Coronary artery (tissue), 2 donors: ENCODE data around the gene ITGB4.

Experiments used
- DNase-seq: peaks from one replicate; pipeline ENCODE4 v3.0.0-alpha.2; 2017; ENCODE audit warnings: low spot score
- H3K27ac ChIP-seq, 2 donors: fragments of 200-600 bp; sonication (generic); one replicate each; pipeline ENCODE4 v1.5.1; 2016 to 2019
- H3K4me3 ChIP-seq: fragments of 200-600 bp; sonication (generic); 2 replicates; pipeline ENCODE4 v1.5.1; 2016; ENCODE audit warnings: mild to moderate bottlenecking, moderate library complexity
- CTCF ChIP-seq: fragments of 200-600 bp; sonication (generic); IDR thresholded peaks from one replicate; pipeline ENCODE4 v1.5.1; 2019; ENCODE audit warnings: antibody characterized with exemption

Gene ITGB4

DNA sequence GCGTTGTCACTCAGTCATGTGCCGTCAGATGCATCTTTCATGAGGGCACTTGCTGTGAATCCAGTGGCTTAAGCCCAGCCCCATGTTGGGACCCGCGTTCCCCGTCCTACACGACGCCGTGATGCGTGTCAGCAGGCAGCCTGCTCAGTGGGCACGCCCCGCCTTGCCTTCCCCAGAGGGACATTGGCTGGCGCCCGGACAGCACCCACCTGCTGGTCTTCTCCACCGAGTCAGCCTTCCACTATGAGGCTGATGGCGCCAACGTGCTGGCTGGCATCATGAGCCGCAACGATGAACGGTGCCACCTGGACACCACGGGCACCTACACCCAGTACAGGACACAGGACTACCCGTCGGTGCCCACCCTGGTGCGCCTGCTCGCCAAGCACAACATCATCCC, 8.8 kb downstream of the ITGB4 start:
- no peak for TF ChIP-seq CTCF
- no peak overlapping the region for H3K27ac ChIP-seq
- no peak for DNase-seq
- H3K4me3 ChIP-seq = no peak overlapping the region

DNA sequence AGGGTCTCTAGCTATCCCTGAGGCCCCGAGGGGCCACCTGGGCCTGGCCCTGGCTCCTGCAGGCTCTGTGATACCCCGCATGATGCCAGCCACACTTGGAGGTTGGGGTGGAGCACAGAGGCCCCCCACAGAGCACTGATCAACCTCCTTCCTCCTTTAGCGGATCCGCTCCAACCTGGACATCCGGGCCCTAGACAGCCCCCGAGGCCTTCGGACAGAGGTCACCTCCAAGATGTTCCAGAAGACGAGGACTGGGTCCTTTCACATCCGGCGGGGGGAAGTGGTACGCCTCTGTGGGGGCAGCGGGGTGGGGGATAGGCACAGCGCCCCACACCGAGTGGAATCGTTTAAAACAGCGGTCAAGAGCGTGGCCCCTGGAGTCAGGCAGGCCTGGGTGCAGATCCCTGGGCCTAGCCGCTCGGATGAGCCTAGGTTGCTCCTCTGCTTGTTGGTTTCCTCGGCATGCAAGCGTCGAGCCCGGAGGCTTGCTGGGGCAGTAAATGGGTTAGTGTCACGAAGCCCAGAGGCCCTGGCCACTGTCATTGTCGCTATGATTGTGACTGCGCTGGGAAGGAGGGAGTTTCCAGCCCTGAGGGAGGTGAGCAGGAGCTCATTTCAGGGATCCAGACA, 9.9 kb downstream of the ITGB4 start:
- no peak for TF ChIP-seq CTCF
- DNase-seq = no peak
- no peak overlapping the region for H3K27ac ChIP-seq
- no peak overlapping the region for H3K4me3 ChIP-seq

DNA sequence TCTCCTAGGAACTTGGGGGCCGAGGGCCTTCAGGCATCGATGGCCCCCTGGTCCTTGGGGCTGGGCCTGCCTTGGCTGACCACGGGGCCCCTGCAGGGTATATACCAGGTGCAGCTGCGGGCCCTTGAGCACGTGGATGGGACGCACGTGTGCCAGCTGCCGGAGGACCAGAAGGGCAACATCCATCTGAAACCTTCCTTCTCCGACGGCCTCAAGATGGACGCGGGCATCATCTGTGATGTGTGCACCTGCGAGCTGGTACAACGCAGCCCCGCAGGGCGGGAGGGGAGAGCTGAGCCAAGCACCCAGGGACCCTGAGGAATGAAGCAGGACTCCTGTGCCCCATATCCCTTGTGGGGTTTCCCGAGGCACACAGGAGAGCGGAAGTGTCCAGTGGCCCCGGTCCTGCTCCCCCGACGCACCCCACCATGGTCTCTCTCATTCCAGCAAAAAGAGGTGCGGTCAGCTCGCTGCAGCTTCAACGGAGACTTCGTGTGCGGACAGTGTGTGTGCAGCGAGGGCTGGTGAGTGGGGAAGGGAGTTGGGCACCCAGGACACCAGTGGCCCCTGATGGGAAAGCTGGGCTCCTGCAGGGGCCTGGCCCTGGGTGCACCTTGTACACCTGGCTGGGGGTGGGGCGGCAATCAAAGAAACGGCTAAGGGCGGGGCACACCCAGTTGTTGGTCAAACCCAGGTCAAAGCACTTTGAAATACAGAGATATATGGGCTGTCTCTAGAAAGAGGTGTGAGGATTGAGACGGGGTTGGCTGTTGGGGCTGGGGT, 10.6 kb downstream of the ITGB4 start:
- Histone ChIP-seq H3K4me3 (no peak overlapping the region), H3K27ac (no peak overlapping the region)
- no peak for TF ChIP-seq CTCF
- DNase-seq = no peak

GRCh38 chr17:75733471-75733870, 12.2 kb downstream of the ITGB4 start:
- Histone ChIP-seq H3K27ac (no peak overlapping the region), H3K4me3 (no peak overlapping the region)
- no peak for DNase-seq
- TF ChIP-seq CTCF = no peak

DNA sequence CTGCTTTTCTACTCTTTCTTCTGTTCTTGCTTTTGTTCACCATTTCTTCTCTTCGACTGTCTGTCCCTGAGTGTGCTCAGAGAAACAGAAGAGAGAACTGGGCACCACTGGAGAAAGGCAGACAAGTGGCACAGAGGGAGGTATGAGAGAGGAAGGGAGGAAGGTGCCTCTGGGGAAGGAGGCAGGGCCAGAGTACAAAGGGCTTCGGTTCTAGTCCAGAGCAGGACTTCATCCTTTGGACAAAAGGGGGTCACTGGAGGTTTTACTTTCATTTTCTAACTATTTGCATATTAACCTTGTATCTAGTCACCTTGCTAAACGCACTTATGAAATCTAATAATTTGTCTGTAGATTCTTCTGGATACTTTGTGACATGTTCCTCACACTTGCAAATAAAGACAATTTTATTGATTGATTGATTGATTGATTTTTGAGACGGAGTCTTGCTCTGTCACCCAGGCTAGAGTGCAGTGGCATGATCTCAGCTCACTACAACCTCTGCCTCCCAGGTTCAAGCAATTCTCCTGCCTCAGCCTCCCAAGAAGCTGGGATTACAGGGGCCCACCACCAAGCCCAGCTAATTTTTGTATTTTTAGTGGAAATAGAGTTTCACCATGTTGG, 13.5 kb downstream of the ITGB4 start:
- no peak overlapping the region for H3K4me3 ChIP-seq
- no peak for TF ChIP-seq CTCF
- no peak for DNase-seq
- H3K27ac ChIP-seq = no peak overlapping the region

GRCh38 chr17:75736173-75736835, 15.0 kb downstream of the ITGB4 start:
- no peak for TF ChIP-seq CTCF
- no peak for DNase-seq
- H3K27ac ChIP-seq = no peak overlapping the region

More at GRCh38 chr17:75736173-75736835, 15.0 kb downstream of the ITGB4 start:
- no peak overlapping the region for H3K4me3 ChIP-seq
